ENCODE data around the gene TMEM221. TPM values are rescaled to one million over a fixed set of nuclear protein-coding genes. Genes with fewer than 3 reads are reported as not detected.
A peak's percentile ranks its signal among the peaks of the same experiment; 100 is the strongest.

TMEM221 gene
- total RNA-seq, 1 donor from 2014 or later = 0.52 TPM

DNA sequence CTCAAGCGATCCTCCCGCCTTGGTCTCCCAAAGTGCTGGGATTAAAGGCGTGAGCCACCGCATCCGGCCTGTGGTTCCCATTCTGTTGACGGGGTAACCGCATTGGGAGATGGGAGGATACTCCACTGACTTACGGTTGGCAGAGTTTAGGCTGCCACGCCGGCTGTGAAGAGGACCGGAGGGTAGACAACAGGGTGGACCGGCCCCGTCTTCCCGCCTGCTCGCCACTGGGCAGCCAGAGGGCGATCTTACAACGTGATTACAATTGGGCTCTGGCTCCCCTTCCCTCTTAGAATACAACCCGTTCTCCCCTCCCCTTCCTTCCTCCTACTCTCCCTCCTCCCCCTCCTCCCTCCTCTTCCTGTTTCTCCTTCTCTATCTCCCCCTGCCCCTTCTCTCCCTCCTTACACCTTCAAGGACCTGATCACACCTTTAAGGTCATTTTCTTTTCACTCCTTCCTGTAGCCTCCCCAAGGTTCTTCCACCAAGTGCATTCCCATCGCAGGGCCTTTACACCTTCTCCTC lies 53.5 kb downstream of the TMEM221 start:
- Histone ChIP-seq H3K27me3 (ENCODE audit: control insufficient read depth in 3 of 3, insufficient read depth in 3 of 3, low read length in 3 of 3) (peaks cover 7 to 41% (median 22%) of the 10 kb centered on the region in 3 donors), H3K4me1 (ENCODE audit: control insufficient read depth in 3 of 3, insufficient read depth in 3 of 3, low read length in 3 of 3) (peaks cover 11 to 23% (median 15%) of the 10 kb centered on the region in 3 donors), H3K9ac (ENCODE audit: low read depth in 1 of 3, low read length in 3 of 3) (no peak overlapping the region), H3K4me3 (ENCODE audit: low read length in 3 of 3) (no peak overlapping the region), H3K36me3 (ENCODE audit: control insufficient read depth in 3 of 3, insufficient read depth in 3 of 3, low read length in 3 of 3) (no peaks in the 10 kb centered on the region), H3K27ac (ENCODE audit: low read depth, low read length) (no peak overlapping the region), H3K9me3 (ENCODE audit: control insufficient read depth in 3 of 3, low read length in 3 of 3) (no peaks in the 10 kb centered on the region)

DNA sequence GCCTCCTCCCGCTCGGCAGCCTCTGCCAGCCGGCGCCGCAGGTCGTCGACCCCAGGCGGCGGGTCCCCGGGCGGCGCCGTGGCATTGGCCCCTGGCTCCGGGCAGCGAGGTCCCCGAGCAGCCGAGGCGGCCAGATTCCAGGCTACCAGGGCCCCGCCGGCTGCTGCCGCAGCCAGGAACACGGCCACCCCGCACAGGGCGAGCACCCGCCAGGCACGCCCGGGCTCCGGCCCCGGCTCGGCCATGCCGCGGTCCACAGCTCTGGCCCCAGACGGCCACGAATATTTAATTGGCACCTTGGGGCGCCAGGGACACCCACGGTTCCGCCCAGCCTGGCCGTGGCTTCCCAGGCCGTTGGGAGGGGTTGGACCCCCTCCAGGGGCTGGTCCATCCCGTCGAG lies 54.6 kb downstream of the TMEM221 start, which contains the start of gene CCDC194:
Gene CCDC194 (minus strand): TSS at position 283 of the 400 bp plus-strand sequence. CDS start 38 bp downstream, at position 245.
- Histone ChIP-seq H3K36me3 (ENCODE audit: control insufficient read depth in 3 of 3, insufficient read depth in 3 of 3, low read length in 3 of 3) (no peaks in the 10 kb centered on the region), H3K4me3 (ENCODE audit: low read length in 3 of 3) (no peak within 1 kb of the TSS), H3K27ac (ENCODE audit: low read depth, low read length) (no peak within 1 kb of the TSS), H3K4me1 (ENCODE audit: control insufficient read depth in 3 of 3, insufficient read depth in 3 of 3, low read length in 3 of 3) (peaks cover 11 to 23% (median 15%) of the 10 kb centered on the region in 3 donors), H3K9me3 (ENCODE audit: control insufficient read depth in 3 of 3, low read length in 3 of 3) (no peaks in the 10 kb centered on the region), H3K27me3 (ENCODE audit: control insufficient read depth in 3 of 3, insufficient read depth in 3 of 3, low read length in 3 of 3) (peaks cover 7 to 42% (median 22%) of the 10 kb centered on the region in 3 donors), H3K9ac (ENCODE audit: low read depth in 1 of 3, low read length in 3 of 3) (no peak within 1 kb of the TSS)

GRCh38 chr19:17393002-17393401 lies 55.5 kb downstream of the TMEM221 start:
- Histone ChIP-seq H3K9ac (ENCODE audit: low read depth in 1 of 3, low read length in 3 of 3) (no peak overlapping the region), H3K27me3 (ENCODE audit: control insufficient read depth in 3 of 3, insufficient read depth in 3 of 3, low read length in 3 of 3) (peaks cover 7 to 42% (median 22%) of the 10 kb centered on the region in 3 donors), H3K9me3 (ENCODE audit: control insufficient read depth in 3 of 3, low read length in 3 of 3) (no peaks in the 10 kb centered on the region), H3K4me3 (ENCODE audit: low read length in 3 of 3) (no peak overlapping the region), H3K36me3 (ENCODE audit: control insufficient read depth in 3 of 3, insufficient read depth in 3 of 3, low read length in 3 of 3) (no peaks in the 10 kb centered on the region), H3K4me1 (ENCODE audit: control insufficient read depth in 3 of 3, insufficient read depth in 3 of 3, low read length in 3 of 3) (peaks cover 11 to 23% (median 15%) of the 10 kb centered on the region in 3 donors), H3K27ac (ENCODE audit: low read depth, low read length) (no peak overlapping the region)

DNA sequence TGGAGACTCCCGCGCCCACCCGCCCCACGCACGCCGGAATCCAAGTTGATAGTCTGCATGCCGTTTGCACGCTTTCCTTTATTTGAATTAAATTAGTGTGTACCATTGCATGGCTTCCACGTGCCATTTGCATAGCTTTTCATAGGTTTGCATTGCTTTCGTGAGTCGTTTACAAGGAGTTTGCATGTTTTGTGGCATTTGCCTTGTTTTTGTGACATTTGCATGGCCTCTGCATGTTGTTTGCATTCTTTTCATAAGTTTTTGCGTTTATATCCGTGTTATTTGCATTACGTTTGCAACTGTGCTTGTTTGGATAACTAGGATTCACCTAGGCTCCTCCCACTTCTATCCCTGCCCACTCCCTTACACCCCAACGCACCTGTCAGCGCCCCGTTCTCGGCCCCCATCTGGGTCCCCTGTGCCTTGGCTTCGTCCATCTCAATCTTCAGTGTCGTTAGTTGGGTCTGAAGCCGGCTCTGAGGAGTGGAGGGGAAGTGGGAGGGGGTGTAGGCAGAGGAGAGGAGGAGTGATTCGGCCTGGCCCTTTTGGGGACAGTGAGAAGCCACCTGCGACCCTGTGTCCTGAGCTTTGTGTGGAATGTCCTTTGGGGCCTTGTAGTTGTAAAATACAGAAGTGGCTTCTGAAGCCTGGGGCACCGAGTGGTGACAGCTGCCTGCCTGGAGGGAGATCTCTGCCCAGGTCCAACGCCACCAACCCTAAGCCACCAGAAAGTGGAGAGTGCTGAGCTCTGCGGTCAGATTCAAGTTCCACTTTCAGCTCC lies 56.9 kb downstream of the TMEM221 start:
- Histone ChIP-seq H3K9ac (ENCODE audit: low read depth in 1 of 3, low read length in 3 of 3) (peak overlapping the region in 2 of 3 donors; percentile 23 to 27), H3K36me3 (ENCODE audit: control insufficient read depth in 3 of 3, insufficient read depth in 3 of 3, low read length in 3 of 3) (no peaks in the 10 kb centered on the region), H3K27ac (ENCODE audit: low read depth, low read length) (no peak overlapping the region), H3K4me1 (ENCODE audit: control insufficient read depth in 3 of 3, insufficient read depth in 3 of 3, low read length in 3 of 3) (peaks cover 11 to 23% (median 15%) of the 10 kb centered on the region in 3 donors), H3K4me3 (ENCODE audit: low read length in 3 of 3) (peak overlapping the region; percentile 52 to 67 (median 65)), H3K27me3 (ENCODE audit: control insufficient read depth in 3 of 3, insufficient read depth in 3 of 3, low read length in 3 of 3) (peaks cover 7 to 42% (median 22%) of the 10 kb centered on the region in 3 donors), H3K9me3 (ENCODE audit: control insufficient read depth in 3 of 3, low read length in 3 of 3) (no peaks in the 10 kb centered on the region)

DNA sequence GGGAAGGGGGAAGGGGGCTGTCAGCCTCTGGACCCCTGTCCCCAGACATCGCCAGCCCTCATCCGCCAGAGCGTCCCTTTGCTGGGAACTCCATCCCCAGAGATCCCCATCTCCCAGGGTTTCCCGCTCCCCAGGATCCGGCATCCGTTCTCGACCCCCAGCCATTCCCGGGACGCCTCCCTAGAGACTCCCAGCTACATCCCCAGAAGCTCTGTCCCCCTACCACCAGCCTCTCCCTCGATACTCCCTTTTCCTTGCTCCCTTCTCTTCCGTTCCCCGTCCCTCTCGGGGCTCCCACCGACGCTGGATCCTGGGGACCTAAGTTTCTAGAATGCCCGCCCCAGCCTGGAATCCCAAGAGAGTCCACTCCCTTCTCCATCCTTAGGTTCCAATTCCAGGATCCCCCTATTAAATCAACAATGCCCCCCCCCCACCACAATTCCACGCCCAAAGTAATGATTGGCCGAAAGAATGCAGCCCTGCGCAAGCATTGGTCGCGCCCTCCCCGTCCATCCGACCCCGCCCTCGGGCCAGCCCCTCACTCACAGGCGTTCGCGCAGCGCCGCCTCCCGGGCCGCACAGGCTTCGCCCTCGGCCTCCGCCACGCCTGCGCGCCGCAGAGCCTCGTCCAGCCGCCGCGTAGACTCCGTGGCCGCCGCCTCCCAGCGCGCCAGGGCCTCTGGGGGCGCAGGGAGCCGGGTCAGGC lies 57.6 kb downstream of the TMEM221 start:
- Histone ChIP-seq H3K9ac (ENCODE audit: low read depth in 1 of 3, low read length in 3 of 3) (peak overlapping the region in 2 of 3 donors; percentile 54 to 62), H3K27ac (ENCODE audit: low read depth, low read length) (no peak overlapping the region), H3K27me3 (ENCODE audit: control insufficient read depth in 3 of 3, insufficient read depth in 3 of 3, low read length in 3 of 3) (peaks cover 7 to 42% (median 22%) of the 10 kb centered on the region in 3 donors), H3K4me1 (ENCODE audit: control insufficient read depth in 3 of 3, insufficient read depth in 3 of 3, low read length in 3 of 3) (peaks cover 11 to 23% (median 16%) of the 10 kb centered on the region in 3 donors), H3K4me3 (ENCODE audit: low read length in 3 of 3) (peak overlapping the region; percentile 65 to 73 (median 68)), H3K36me3 (ENCODE audit: control insufficient read depth in 3 of 3, insufficient read depth in 3 of 3, low read length in 3 of 3) (no peaks in the 10 kb centered on the region), H3K9me3 (ENCODE audit: control insufficient read depth in 3 of 3, low read length in 3 of 3) (no peaks in the 10 kb centered on the region)

DNA sequence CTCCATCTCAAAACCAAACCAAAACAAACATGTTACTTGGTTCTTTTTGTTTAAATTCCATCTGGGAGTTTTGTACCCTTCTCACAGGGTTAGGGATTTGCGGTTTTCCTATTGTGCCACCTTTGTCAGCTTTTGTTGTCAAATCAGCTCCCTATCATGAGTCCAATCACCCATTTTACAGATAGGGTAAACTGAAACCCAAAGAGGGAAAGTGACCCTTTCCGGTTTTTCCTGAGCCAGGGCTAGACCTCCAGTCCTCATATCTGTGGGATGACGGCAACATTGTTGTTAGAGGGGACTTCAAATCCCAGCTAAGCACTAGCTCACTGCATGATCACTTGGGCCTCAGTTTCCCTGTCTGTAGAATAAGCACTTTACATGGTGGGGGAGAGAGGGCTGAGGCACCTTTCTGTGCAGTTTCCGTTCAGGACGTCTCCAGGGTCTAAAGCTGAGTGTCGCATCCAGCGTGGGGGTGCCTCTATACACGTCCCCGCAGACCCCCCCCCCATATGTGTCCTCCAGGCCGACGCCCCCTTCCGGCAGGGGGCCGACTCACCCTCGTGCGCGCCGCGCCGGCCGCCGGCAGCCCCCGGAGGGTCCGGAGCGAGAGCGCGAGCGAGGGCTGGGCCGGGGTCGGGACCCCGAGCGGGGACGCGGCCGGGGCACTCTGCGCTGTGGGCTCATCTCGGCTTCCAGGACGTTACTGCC lies 58.4 kb downstream of the TMEM221 start:
- Histone ChIP-seq H3K9ac (ENCODE audit: low read depth in 1 of 3, low read length in 3 of 3) (peak overlapping the region in 2 of 3 donors; percentile 54 to 62), H3K9me3 (ENCODE audit: control insufficient read depth in 3 of 3, low read length in 3 of 3) (no peaks in the 10 kb centered on the region), H3K4me3 (ENCODE audit: low read length in 3 of 3) (peak overlapping the region; percentile 65 to 73 (median 68)), H3K27me3 (ENCODE audit: control insufficient read depth in 3 of 3, insufficient read depth in 3 of 3, low read length in 3 of 3) (peaks cover 7 to 42% (median 22%) of the 10 kb centered on the region in 3 donors), H3K27ac (ENCODE audit: low read depth, low read length) (no peak overlapping the region), H3K36me3 (ENCODE audit: control insufficient read depth in 3 of 3, insufficient read depth in 3 of 3, low read length in 3 of 3) (no peaks in the 10 kb centered on the region), H3K4me1 (ENCODE audit: control insufficient read depth in 3 of 3, insufficient read depth in 3 of 3, low read length in 3 of 3) (peaks cover 11 to 23% (median 19%) of the 10 kb centered on the region in 3 donors)

GRCh38 chr19:17389288-17389687 lies 59.2 kb downstream of the TMEM221 start:
- no peak overlapping the region for H3K27ac ChIP-seq (ENCODE audit: low read depth, low read length)

DNA sequence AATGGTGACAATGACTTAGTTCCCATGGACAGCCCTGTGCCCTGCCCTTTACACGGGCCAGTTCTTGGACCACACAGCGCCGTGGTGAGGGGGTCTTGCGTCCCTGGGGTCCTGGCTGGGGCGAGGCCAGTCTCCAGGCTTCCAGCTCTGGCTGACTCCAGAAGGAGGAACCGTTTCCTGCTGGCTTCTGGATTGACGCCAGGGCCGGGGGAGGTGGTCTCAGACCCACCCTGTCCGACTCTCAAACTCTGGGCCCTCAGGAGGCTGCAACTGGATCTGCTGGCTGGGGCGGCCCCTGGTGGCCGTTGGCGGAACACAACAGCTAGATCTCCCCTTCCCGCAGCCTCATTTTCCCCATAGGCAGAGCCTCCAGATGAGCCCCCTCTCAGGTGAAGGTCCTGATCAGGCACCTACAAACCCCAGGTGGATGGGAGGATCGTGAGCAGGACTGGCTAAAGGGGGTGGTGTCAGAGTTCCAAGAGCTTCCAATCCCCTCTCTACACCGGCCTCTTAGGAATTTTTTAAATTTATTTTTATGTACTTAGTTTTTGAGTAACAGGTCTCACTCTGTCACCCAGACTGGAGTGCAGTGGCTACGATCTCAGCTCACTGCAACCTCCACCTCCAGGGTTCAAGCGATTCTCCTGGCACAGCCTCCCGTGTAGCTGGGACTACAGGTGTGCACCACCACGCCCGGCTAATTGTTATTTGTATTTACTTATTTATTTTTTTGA lies 62.4 kb downstream of the TMEM221 start:
- Histone ChIP-seq H3K4me3 (ENCODE audit: low read length in 3 of 3) (no peak overlapping the region), H3K27ac (ENCODE audit: low read depth, low read length) (no peak overlapping the region), H3K36me3 (ENCODE audit: control insufficient read depth in 3 of 3, insufficient read depth in 3 of 3, low read length in 3 of 3) (no peaks in the 10 kb centered on the region), H3K27me3 (ENCODE audit: control insufficient read depth in 3 of 3, insufficient read depth in 3 of 3, low read length in 3 of 3) (peaks cover 0 to 12% (median 0%) of the 10 kb centered on the region in 3 donors), H3K4me1 (ENCODE audit: control insufficient read depth in 3 of 3, insufficient read depth in 3 of 3, low read length in 3 of 3) (peaks cover 4 to 17% (median 15%) of the 10 kb centered on the region in 3 donors), H3K9me3 (ENCODE audit: control insufficient read depth in 3 of 3, low read length in 3 of 3) (no peaks in the 10 kb centered on the region), H3K9ac (ENCODE audit: low read depth in 1 of 3, low read length in 3 of 3) (peak overlapping the region in 1 of 3 donors; percentile 40)

More at GRCh38 chr19:17389288-17389687, 59.2 kb downstream of the TMEM221 start:
- Histone ChIP-seq H3K36me3 (ENCODE audit: control insufficient read depth in 3 of 3, insufficient read depth in 3 of 3, low read length in 3 of 3) (no peaks in the 10 kb centered on the region), H3K9ac (ENCODE audit: low read depth in 1 of 3, low read length in 3 of 3) (no peak overlapping the region), H3K4me1 (ENCODE audit: control insufficient read depth in 3 of 3, insufficient read depth in 3 of 3, low read length in 3 of 3) (peaks cover 11 to 19% (median 17%) of the 10 kb centered on the region in 3 donors), H3K9me3 (ENCODE audit: control insufficient read depth in 3 of 3, low read length in 3 of 3) (no peaks in the 10 kb centered on the region), H3K27me3 (ENCODE audit: control insufficient read depth in 3 of 3, insufficient read depth in 3 of 3, low read length in 3 of 3) (peaks cover 7 to 37% (median 15%) of the 10 kb centered on the region in 3 donors), H3K4me3 (ENCODE audit: low read length in 3 of 3) (no peak overlapping the region)
